Cardiac muscle cell (in vitro differentiated cells and primary cell): ENCODE data around the gene LCE7A. TPM values are rescaled to one million over a fixed set of nuclear protein-coding genes. Genes with fewer than 3 reads are reported as not detected.

Source experiments
- DNase-seq, 2 donors: peaks; one replicate each; pipeline versions ENCODE4 v3.0.0 to v3.0.0-alpha.2; 2010 to 2017; ENCODE audit warnings: low read depth in 1 of 2, low spot score in 1 of 2
- H3K27ac ChIP-seq: fragments of 200-600 bp; sonication (generic); 2 replicates; pipeline ENCODE4 v1.5.1; 2016
- H3K27me3 ChIP-seq: fragments of 200-600 bp; sonication (generic); 2 replicates; pipeline ENCODE4 v1.6.0; 2016; ENCODE audit warnings: control low read depth
- H3K36me3 ChIP-seq: fragments of 200-600 bp; sonication (generic); 2 replicates; pipeline ENCODE4 v1.5.1; 2016; ENCODE audit warnings: control low read depth
- H3K4me1 ChIP-seq: fragments of 200-600 bp; sonication (generic); 2 replicates; pipeline ENCODE4 v1.8.1; 2017; ENCODE audit warnings: low read depth, mild to moderate bottlenecking, mixed run types
- H3K4me3 ChIP-seq: fragments of 200-600 bp; sonication (generic); 2 replicates; pipeline ENCODE4 v1.5.1; 2016; ENCODE audit warnings: mild to moderate bottlenecking
- H3K9me3 ChIP-seq: fragments of 200-600 bp; sonication (generic); 2 replicates; pipeline ENCODE4 v1.5.1; 2017; ENCODE audit warnings: low read depth, mild to moderate bottlenecking, control low read depth
- polyA plus RNA-seq: library from polyadenylated mRNA; unstranded; fragments of >200 nt; fragmentation: Nextera tagmentation; extraction: Ambion mirVana; gene quantifications from 2 replicates; pipeline ENCODE4 v1.2.1, GENCODE V29; 2016
- total RNA-seq: library from RNA; depleted of rRNA; stranded (reverse); fragments of >200 nt; gene quantifications from 2 replicates; pipeline ENCODE4 v1.2.3, GENCODE V29; 2016
- TF ChIP-seq, protein P1 (sequence below): IDR thresholded peaks from 2 replicates; pipeline ENCODE4 v1.5.1; 2012; ENCODE audit warnings: low read depth, mild to moderate bottlenecking, low read length

The LCE7A gene
- total and polyA plus RNA-seq, 2 experiments from 2014 or later, result not detected

DNA sequence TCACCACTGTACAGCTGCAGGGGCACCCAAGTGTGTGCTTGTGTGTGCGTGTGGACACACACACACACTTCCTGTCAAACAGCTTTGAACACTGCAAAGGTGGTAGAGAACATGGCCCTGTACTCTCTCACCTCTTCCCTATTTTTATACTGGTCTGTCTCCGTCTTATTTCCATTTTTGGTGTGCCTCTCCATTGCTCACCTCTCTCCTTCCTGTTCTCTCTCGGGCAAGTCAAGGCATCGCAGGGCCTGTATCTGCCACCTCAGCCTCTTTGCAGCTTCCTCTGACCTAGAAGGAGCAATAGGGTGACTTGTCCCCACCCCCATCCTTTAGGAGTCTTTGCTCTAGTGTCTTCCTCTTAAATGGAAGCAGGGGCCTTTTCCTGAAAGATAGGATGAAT lies 20.5 kb downstream of the LCE7A start:
- Histone ChIP-seq H3K4me1 (no peaks in the 10 kb centered on the region), H3K27ac (no peak overlapping the region), H3K36me3 (no peaks in the 10 kb centered on the region), H3K4me3 (no peak overlapping the region), H3K9me3 (no peaks in the 10 kb centered on the region), H3K27me3 (no peaks in the 10 kb centered on the region)
- DNase-seq, result no peak
- TF ChIP-seq, protein P1, sequence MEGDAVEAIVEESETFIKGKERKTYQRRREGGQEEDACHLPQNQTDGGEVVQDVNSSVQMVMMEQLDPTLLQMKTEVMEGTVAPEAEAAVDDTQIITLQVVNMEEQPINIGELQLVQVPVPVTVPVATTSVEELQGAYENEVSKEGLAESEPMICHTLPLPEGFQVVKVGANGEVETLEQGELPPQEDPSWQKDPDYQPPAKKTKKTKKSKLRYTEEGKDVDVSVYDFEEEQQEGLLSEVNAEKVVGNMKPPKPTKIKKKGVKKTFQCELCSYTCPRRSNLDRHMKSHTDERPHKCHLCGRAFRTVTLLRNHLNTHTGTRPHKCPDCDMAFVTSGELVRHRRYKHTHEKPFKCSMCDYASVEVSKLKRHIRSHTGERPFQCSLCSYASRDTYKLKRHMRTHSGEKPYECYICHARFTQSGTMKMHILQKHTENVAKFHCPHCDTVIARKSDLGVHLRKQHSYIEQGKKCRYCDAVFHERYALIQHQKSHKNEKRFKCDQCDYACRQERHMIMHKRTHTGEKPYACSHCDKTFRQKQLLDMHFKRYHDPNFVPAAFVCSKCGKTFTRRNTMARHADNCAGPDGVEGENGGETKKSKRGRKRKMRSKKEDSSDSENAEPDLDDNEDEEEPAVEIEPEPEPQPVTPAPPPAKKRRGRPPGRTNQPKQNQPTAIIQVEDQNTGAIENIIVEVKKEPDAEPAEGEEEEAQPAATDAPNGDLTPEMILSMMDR, result no peak

DNA sequence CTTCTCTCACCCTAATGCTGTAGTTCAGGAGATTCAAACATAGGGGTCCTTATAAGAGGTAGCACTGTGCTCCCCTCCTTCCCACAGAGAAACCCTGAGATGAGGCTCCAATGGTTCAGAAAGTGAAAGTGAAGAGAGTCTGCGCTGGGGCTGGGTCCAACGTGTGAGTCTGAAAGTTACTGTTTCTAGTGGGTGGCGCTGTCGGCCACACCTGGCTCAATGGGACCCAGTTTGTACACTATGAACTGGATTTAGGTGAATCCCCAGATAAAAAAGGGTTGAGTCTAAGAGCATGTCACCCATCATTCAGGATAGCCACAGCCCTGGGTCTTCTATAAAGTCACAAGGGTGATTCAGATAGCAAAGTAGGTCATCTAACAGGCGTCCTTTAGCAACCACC lies 21.1 kb downstream of the LCE7A start:
- H3K27ac ChIP-seq, result no peak overlapping the region
- no peak overlapping the region for H3K4me3 ChIP-seq
- no peaks in the 10 kb centered on the region for H3K36me3 ChIP-seq
- TF ChIP-seq, protein P1, result no peak
- no peaks in the 10 kb centered on the region for H3K4me1 ChIP-seq
- no peak for DNase-seq
- no peaks in the 10 kb centered on the region for H3K27me3 ChIP-seq
- H3K9me3 ChIP-seq, result no peaks in the 10 kb centered on the region

DNA sequence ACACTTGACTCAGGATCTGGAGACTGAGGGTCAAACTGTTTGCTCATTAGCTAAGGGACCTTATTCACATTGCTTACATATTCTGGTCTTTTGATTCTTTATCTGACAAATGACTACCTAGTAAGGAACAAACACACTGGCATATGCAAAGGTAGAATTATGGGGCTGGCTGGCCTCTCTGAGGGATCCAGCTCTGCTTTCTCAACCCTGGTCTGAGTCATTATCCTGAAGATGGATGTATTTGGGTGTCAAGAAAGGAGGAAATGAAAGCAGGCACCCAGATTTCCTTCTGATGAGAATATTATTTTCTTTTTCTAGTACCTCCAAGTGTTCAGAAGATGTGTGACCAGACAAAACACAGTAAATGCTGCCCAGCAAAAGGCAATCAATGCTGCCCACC lies 24.3 kb downstream of the LCE7A start:
- no peaks in the 10 kb centered on the region for H3K36me3 ChIP-seq
- no peak overlapping the region for H3K4me3 ChIP-seq
- H3K27ac ChIP-seq, result no peak overlapping the region
- TF ChIP-seq, protein P1, result no peak
- no peaks in the 10 kb centered on the region for H3K9me3 ChIP-seq
- H3K27me3 ChIP-seq, result no peaks in the 10 kb centered on the region
- DNase-seq, result no peak
- no peaks in the 10 kb centered on the region for H3K4me1 ChIP-seq

DNA sequence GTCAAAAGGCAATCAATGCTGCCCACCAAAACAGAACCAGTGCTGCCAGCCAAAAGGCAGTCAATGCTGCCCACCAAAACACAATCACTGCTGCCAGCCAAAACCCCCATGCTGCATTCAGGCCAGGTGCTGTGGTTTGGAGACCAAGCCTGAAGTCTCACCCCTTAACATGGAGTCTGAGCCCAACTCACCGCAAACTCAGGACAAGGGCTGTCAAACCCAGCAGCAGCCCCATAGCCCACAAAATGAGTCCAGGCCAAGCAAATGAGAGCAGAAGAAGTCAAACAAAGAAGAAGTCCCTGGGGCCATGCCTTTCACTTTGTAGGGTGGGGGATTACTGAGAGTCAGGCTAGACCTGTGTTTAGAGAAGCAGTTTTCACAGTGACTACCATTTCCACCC lies 24.7 kb downstream of the LCE7A start:
- Histone ChIP-seq H3K27me3 (no peaks in the 10 kb centered on the region), H3K27ac (no peak overlapping the region), H3K36me3 (no peaks in the 10 kb centered on the region), H3K4me1 (no peaks in the 10 kb centered on the region), H3K9me3 (no peaks in the 10 kb centered on the region), H3K4me3 (no peak overlapping the region)
- TF ChIP-seq, protein P1, result no peak
- no peak for DNase-seq

DNA sequence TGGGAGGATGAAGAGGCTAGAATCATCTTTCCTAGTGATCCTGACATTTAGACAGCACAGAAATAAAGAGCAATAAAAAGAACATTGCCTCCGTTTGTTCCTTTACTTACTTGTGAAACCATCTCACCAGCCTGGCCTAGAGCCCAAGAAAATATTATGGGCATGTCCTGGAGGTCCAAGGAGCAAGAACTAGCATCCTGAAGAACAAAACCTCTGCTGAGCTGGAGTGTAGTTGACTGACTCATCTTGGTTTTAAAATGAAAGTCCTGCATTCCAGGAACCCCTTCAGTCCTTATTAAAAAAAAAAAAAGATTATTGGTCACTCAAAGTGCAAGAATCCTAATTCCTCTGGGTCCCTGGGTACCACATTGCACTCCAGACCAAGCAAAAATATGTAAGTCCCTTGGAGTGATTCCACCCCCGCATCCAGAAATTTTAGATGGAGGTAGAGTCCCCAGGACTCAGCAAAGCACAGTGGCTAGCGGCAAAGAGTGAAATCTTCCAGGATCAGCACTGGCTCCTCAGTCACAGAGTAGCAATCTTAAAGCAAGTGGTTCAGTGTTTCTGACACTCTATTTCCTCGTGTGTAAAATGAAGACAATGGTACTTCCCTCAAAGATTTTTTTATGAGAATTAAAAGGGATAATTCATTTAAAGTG lies 25.3 kb downstream of the LCE7A start:
- no peaks in the 10 kb centered on the region for H3K4me1 ChIP-seq
- H3K27ac ChIP-seq, result no peak overlapping the region
- no peaks in the 10 kb centered on the region for H3K27me3 ChIP-seq
- H3K36me3 ChIP-seq, result no peaks in the 10 kb centered on the region
- H3K4me3 ChIP-seq, result no peak overlapping the region
- TF ChIP-seq, protein P1, result no peak
- no peaks in the 10 kb centered on the region for H3K9me3 ChIP-seq
- DNase-seq, result no peak
